Stomach (tissue), 4 donors: ENCODE measurements around the gene TMEM179.

ENCODE experiments used
- CTCF ChIP-seq, 7 experiments: fragments of 450-650 bp in 4 of 7; fragments of 200-600 bp in 3 of 7; sonication (generic) in 3 of 7; IDR thresholded peaks; one replicate each; pipeline ENCODE4 v1.5.1; 2016 to 2019; ENCODE audit warnings: antibody characterized with exemption in 7 of 7, control low read depth in 2 of 7, mild to moderate bottlenecking in 1 of 7
- POLR2A ChIP-seq, 4 donors: fragments of 450-650 bp; IDR thresholded peaks; one replicate each; pipeline ENCODE4 v1.6.1; 2016; ENCODE audit warnings: antibody characterized with exemption in 4 of 4, control low read depth in 2 of 4, mild to moderate bottlenecking in 1 of 4, moderate library complexity in 1 of 4

- TF ChIP-seq CTCF (IDR thresholded peaks at IDR 0.05) (no peak), POLR2A (IDR thresholded peaks at IDR 0.05) (no peak)
Observed at GRCh38 chr14:104636131-104636530, 31.6 kb upstream of the TMEM179 start.
